GM11168 (cell line): Measurements from ENCODE around the gene C1GALT1C1L.
"Not testable (repeated sequence)": the region's sequence is repeated elsewhere in the genome, so short reads cannot be mapped to it uniquely, and the experiment has no call there.

Experiments used
- in situ Hi-C: fragments of 300-500 bp; cut with MboI; formaldehyde crosslinking; loops from one replicate; pipeline ENCODE4 v1.12.0; 2022; ENCODE audit warnings: low sequenced_read_pairs; ENCODE audit not compliant: unreplicated experiment

Gene C1GALT1C1L

GRCh38 chr2:43676322-43677050 is at the start of gene C1GALT1C1L:
C1GALT1C1L (minus strand) TSS chr2:43676429; CDS start chr2:43676322, 107 bp downstream.
- in situ Hi-C loops = no loop called here

- in situ Hi-C loops = no loop called here
These were observed 49.5 kb upstream of the C1GALT1C1L start for GRCh38 chr2:43725711-43726246.

- in situ Hi-C loops = no loop called here
These were observed 48.7 kb upstream of the C1GALT1C1L start for GRCh38 chr2:43724728-43725526.

GRCh38 chr2:43718530-43719124 is 42.4 kb upstream of the C1GALT1C1L start:
- in situ Hi-C loops = no loop called here

GRCh38 chr2:43717322-43717721 is 41.1 kb upstream of the C1GALT1C1L start:
- in situ Hi-C loops = no loop called here

GRCh38 chr2:43715300-43716098 is 39.3 kb upstream of the C1GALT1C1L start:
- in situ Hi-C loops = no loop called here

- in situ Hi-C loops = no loop called here
These were observed 37.9 kb upstream of the C1GALT1C1L start for GRCh38 chr2:43714164-43714563.

- in situ Hi-C loops = no loop called here
These were observed 34.6 kb upstream of the C1GALT1C1L start for GRCh38 chr2:43710866-43711265.

- in situ Hi-C loops = no loop called here
These were observed 32.7 kb upstream of the C1GALT1C1L start for GRCh38 chr2:43708891-43709290.

GRCh38 chr2:43708178-43708577 is 31.9 kb upstream of the C1GALT1C1L start:
- in situ Hi-C loops = no loop called here

- in situ Hi-C loops = no loop called here
These were observed 31.2 kb upstream of the C1GALT1C1L start for GRCh38 chr2:43707255-43708015.

- in situ Hi-C loops = no loop called here
These were observed 24.9 kb upstream of the C1GALT1C1L start for GRCh38 chr2:43701111-43701510.

GRCh38 chr2:43699761-43700160 is 23.5 kb upstream of the C1GALT1C1L start:
- in situ Hi-C loops = loop anchor here (10.0 kb wide), 1 partner anchor 1195 kb away; no protein-coding TSS in a partner anchor

- in situ Hi-C loops = loop anchor here (10.0 kb wide), 1 partner anchor 1193 kb away; no protein-coding TSS in a partner anchor
These were observed 21.9 kb upstream of the C1GALT1C1L start for GRCh38 chr2:43698140-43698539.

GRCh38 chr2:43692428-43692994 is 16.3 kb upstream of the C1GALT1C1L start:
- in situ Hi-C loops = loop anchor here (10.0 kb wide), 1 partner anchor 1188 kb away; no protein-coding TSS in a partner anchor

- in situ Hi-C loops = loop anchor here (10.0 kb wide), 1 partner anchor 1185 kb away; no protein-coding TSS in a partner anchor
These were observed 13.8 kb upstream of the C1GALT1C1L start for GRCh38 chr2:43689999-43690398.

- in situ Hi-C loops = no loop called here
These were observed 9.1 kb upstream of the C1GALT1C1L start for GRCh38 chr2:43685357-43685756.

GRCh38 chr2:43677783-43678182 is 1.6 kb upstream of the C1GALT1C1L start:
- in situ Hi-C loops = not testable (repeated sequence)
